GM18502 (cell line): ENCODE data around the gene POC5.

Experiments used
- ATAC-seq: cut with Tn5 transposase; IDR thresholded peaks from one replicate; pipeline ENCODE4 v1.9.1; 2021; ENCODE audit warnings: mild to moderate bottlenecking; ENCODE audit not compliant: unreplicated experiment, poor library complexity

POC5 gene

DNA sequence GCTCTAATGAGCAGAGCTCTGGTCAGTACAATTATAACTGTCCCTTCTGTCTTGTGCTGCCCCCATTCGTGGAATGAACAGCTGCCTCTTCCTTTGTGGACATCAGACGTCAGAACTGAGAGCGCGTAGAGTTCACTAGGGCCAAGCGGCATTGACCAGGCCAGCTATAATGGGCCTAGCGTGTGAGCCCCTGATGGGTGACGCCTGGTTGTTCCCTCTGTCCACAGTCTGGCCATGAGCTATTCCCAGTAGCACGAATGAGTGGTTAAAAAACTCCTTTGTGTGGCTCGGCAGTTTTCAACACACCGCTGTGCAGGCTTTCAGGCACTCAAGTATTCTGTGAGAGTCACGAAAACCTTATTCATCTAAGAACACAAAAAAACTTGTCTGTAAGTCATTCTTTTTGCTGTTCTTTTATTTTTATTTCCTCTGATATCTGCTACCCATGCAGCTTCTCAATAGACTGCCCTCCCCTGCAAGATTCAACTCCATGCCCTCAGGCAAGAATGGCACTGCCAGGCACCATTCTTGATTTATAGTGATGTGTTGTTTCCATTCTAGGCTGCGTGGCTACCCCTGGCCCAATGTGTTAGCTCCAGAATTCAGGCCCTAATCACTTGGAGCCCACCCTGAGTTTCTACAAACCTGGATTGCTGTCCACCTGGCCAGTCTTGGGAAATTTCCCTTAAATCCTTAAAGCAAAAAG is 53.5 kb downstream of the POC5 start:
- ATAC-seq: no peak

DNA sequence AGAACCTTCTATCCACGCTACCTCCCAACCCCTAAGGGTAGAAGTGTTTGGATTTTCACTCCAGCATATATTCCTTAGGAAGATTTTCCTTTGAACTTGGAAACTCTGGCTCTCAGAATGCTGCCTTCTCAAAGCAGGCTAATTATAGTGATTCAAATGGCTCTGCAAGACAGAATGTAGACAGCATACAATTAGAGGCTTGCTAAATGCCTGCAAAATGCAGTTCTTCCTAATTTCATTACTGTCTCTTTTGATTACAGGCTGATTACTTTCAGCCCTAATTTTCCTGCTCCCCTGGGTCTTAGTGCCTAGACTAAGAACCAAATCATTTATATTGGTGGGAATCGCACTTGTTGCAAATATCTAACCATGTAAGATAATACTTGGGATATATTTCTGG is 55.2 kb downstream of the POC5 start:
- no peak for ATAC-seq

DNA sequence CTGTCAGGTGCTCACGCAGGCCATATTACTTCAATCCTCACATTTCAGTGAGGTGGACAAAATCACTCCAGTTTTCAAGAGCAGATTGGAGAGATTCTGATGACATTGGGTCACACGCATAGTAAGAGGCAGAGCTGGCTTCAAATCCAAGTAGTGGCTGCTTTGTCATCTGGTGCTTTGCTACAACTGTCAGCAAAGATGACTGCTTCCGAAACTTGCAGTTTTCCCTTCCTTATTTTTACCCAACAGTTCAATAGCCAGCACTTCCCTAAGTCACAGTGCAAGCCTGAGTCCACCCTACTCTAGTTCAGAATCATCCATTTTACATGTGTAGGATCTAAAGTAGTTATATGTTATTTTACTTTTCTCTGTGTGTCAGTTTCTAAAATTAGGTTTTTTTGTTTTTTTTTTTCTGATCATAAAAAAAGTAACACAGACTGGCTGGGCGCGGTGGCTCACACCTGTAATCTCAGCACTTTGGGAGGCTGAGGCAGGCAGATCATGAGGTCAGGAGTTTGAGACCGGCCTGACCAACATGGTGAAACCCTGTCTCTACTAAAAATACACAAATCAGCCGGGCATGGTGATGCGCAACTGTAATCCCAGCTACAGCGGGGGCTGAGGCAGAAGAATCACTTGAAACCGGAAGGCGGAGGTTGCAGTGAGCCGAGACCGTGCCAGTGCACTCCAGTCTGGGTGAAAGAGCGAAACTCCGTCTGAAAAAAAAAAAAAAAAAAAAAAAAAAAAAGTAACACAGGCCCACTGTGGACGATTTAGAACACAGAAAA is 56.4 kb downstream of the POC5 start:
- ATAC-seq: no peak

DNA sequence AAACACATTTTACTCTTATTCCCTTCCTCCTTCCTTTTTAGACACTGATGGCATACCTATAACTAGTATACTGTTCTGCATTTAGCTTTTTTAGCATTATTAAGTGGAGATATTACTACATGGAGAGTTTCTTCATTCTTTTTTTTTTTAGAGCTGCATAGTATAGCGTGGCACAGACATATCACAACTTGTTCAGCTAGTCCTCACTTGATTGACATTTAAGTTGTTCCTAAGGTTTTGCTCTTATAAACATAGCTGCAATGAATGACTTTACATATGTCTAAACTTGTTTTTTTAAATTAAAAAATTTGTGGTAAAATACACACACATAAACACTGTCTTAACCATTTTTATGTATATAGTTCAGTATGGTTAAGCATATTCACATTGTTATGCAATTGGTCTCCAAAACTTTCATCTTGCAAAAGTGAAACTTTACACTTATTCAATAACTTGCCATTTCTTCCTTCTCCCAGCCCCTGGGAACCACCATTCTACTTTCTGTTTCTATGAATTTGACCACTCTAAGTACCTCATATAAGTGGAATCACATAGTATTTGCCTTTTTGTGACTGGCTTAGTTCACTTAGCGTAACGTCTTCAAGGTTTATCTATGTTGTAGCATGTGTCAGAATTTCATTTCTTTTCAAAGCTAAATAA is 57.3 kb downstream of the POC5 start:
- ATAC-seq: no peak

DNA sequence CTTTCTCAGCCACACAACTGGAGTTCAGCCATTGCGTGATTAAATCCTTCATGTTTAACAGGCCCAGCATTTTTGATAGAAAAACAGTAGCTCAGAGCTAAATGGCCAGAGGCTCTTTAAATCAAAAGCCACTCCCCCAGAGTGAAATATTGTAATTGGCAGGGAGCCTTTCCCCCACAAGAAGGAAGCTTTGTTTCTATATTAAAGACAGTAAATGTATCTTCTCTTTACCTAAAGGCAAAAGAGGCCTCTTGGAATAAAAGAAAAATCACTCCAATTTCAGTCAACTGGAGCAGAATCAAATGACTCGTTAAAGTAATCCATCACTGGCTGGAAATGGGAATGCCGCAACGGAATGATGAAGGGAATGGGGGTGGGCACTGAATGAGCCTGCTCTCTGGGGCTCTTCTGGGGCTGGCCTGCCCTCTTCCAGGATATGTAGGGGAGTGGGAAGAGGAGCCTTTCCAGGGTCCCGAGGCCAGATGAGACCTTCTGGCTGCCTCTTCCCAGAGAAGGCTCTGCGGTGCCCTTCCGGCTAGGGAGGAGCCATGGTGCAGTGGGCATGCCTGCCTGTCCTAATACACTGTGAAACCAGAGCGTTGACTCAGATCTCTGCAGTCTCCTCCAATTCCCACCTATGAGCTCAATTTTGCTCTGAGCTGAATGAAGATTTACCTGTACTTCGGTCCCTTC is 60.8 kb downstream of the POC5 start:
- no peak for ATAC-seq

DNA sequence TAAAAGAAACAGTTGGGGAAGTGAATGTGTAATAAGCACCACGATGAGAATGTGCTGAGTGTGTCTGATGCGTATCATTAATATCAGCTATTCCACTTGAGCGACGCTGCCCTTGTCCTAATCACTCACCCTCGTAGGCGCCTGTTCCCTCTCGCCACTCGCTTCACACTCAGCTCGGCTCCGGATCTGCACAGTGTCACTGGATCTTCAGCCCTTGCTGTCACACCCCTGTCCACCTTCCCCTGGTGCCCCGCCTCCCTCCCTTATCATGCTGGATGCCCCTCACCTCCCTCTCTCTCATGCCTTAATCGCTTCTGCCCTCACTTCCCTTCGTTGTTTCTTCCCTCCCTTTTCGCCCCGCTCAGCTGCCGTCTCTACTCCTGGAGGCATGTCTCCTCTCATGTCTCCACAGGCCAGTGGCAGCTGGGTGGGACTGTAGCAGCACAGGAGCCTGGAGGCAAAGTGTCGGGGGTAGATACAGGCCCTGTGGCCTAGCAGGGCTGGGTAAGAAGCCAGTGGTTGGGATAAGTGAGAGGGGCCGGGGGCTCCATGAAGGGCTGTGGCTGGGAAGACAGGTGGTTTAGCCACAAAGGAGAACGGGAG is 62.4 kb downstream of the POC5 start:
- no peak for ATAC-seq

DNA sequence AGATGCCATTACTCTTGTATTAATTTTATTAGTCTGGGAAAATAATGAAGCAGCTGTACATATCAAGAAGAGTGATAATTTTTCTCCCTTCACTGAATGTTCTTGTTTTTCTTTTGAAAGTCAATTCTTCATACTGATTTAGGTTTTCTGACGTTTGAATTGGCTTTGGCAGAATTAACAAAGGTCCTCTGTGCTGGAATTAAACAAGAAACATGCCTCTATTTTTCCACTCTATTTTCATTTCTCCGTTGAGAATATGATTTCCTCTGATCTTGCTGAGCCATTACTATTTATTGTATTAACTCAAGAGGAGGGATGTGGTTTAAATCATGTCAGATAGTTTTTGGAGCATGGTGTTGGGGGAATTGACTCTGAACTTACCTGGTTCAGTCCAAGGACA is 63.7 kb downstream of the POC5 start:
- no peak for ATAC-seq

DNA sequence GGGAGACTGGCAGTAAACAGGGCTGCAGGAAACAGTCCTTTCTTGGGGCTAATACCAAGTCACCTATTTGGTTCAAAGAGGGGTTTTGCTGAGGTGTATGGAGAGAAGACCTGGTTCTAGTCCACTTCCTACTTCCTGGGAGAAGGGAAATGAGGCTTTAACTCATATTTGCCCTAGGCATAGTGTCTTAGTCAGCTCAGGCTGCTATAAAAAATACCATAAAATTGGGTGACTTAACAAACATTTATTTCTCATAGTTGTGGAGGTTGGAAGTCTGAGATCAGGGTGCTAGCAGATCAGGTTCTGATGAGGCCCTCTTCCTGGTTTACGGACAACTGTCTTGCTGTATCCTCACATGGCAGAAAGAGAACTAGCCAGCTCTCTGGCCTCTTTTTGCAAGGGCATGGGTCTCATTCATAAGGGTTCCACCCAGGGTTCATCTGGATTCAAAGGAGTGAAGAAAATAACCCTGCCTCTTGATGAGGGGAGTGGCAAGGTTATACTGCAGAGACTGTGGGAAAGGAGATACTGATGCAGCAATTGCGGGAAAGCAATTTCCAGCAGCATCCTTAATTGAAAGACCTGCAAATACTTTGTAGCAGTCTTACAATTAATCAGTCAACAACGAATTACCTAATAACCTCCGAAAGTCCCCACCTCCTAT is 65.5 kb downstream of the POC5 start:
- ATAC-seq: no peak

DNA sequence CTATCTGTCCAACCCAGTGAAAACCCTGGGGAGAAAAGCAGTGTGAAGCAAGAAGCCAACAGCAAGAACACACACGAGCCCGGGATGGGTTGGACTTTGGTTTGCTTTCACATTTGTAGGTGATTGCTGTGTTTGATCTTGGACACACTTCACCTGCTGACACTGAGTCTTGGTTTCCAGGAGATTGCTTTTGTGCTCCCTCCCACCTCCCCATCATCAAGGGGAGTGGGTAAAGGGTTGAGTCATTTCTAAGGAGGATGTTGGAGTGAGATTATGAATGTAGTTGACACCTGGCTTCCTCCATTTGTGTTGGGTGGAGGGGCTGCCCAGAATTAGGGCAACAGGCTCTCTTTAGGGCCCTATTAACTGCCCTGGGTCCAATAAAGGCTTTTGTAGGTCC is 68.5 kb downstream of the POC5 start:
- ATAC-seq: no peak

DNA sequence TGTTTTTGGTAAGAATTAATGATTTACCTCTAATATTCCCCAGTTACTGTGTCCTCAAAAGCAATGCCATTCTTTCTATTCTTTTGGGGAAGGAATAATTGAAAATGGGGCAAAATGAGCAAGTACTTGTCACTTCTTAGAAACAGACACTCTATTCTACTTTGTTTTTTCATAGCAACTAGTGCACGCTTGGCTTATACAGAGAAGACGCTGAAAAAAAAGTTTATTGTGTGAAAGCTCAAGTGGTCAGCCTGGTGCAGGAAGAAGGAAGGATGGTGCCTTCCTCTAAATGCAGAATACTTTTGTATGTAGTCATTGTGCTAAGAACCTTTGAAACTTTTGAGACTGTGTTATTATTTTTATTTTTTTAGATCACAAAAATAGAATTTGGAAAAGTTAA is 76.4 kb downstream of the POC5 start:
- ATAC-seq: no peak

DNA sequence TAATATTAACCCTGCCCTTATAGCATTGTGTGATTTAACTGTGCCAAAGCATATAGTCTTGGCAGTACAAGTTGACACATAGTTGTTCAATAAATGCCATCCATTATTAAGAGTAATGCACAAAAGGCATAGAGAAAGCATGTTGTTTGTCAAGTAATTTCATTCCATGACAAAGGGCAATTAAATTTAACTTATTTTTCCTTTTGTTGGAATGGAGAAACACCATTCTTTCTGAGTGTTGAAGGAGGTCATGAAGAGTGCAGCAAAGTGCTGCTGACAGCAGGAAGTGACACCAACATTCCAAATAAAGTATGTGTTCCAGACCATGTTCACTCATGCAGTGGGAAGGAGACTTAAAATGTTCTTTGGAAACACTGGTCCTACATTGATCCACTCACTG is 76.8 kb downstream of the POC5 start:
- no peak for ATAC-seq

DNA sequence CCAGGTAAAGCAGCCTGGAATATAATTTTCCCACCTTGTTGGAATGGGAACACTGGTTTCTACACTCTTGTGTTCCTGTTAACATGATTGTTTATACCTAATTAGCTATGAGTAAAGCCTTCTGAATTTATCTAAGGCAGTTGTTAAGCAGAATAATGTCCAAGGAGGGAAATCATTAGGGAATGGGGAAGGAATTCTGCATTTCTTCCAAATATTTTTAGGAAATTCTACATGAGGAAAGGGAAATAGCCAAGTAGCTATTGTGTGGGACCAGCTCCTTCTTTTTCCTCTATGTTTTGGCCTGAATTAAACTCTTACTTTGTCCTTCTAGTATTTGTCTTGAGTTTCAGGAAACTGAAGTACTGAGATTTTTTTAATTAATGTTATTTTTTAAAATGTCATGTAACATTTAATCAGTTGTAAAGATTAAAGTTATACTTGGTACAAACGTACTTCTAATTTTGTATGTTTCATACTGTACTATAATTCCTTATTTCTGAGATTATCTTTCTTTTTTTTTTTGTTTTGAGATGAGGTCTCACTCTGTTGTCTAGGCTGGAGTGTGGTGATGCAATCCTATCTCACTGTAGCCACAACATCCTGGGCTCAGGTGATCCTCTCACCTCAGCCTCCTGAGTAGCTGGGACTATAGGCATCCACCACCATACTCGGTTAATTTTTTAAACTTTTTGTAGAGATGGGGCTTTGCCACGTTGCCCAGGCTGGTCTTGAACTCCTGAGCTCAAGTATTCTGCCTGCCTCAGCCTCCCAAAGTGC is 77.5 kb downstream of the POC5 start:
- ATAC-seq: no peak

DNA sequence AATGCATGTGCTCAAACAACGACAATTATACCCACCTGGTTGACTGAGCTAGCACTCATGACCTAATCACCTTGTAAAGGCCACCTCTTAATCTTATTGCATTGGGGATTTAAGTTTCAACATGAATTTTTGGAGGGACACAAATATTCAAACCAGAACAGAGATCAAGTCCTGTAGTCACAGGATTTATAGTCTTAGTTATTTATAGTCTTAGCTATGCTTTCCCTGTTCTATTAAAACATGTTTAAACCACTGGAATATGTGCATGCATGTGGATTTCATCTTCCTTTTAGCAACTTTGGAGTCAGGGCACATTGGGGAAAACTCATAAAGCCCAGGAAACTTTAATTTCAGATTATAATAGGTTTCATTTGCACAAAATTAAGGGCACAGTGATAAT is 79.3 kb downstream of the POC5 start:
- no peak for ATAC-seq

DNA sequence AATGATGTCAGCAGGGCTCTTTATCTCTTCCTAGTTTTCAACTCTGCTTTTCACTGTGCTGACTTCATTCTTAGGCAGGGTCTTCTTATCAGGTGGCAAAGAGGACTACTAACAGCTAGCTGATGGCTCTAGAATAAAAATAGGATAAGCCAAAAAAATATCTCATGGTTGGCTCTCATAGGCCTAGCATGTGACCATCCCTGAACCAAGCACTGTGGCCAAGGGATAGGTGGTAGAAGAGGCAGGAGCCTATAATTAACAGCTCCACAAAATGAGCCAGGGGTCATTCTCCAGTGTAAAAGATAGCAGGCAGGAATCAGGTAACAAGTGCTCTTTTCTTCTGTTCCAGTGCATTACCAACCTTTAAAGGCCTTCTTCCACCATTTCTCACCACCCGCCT is 84.9 kb downstream of the POC5 start:
- ATAC-seq: no peak

DNA sequence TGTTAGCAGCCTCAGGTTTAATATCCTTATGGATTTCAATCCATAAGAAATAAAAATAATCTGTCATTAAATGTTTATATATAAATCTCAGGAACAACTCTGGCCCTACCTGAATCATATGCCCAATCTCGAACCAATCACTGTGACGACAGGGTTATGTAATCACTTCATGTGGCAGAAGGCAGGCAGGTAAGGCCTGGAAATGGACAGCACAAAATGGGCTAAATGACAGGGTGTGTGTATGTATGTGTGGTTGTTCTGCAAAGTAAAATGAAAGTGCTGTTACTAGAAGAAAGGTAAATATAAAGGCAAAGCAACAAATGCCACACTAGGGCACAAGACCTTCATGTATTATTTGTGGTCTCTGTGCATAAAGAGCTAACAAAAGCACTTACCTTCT is 86.4 kb downstream of the POC5 start:
- ATAC-seq: no peak

DNA sequence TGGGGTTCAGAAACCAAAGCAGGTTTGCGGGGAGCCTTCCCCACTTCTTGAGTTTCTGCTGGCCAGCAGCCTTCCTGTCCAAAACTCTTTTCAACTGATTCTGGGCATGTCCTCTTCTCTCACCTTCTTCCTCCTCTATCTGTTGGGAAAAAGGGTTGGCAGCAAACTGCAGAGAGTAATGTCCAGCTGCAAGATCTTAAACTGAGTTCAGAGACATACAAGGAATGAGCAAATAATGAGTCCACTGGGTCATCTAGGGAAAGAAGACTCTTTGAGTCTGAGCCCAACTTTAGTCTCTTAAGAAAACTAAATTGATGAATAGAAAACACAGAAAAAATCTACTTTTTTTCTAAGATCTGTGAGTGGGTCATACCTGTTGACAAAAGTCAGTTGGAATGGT is 89.4 kb downstream of the POC5 start:
- no peak for ATAC-seq

DNA sequence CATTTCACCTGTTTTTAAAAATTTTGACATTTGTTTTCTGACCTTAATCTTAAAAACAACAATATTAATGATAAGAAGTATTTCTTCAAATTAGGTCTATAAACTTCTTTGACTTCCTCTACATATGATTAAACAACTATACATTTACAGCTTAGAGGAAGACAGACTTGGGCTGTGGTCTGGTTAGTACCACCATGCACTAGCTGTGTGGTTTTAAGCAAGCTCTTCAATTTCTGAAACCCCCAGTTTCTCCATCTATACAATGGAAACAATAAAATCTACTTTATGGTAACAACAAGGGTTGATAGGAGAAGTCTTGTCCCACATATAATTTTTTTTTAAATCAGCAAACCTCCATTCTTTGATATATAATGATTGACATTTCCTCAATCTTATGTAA is 90.3 kb downstream of the POC5 start:
- ATAC-seq: no peak
